ENCODE data around the gene NPFF.

The NPFF gene

GRCh38 chr12:53500142-53500775 lies 7.0 kb downstream of the NPFF start:
- Histone ChIP-seq H3K4me3 (ENCODE audit: low read length) (peak overlapping the region; percentile 95), H3K4me1 (ENCODE audit: control insufficient read depth, insufficient read depth, low read length) (peaks cover 15% of the 10 kb centered on the region), H3K9ac (ENCODE audit: low read length) (peak overlapping the region; percentile 97), H3K27ac (ENCODE audit: low read depth, low read length) (peak overlapping the region; percentile 98), H3K27me3 (ENCODE audit: control insufficient read depth, insufficient read depth, low read length) (no peaks in the 10 kb centered on the region), H3K36me3 (ENCODE audit: control insufficient read depth, insufficient read depth, low read length) (peaks cover 7% of the 10 kb centered on the region)

GRCh38 chr12:53499266-53500141 lies 7.8 kb downstream of the NPFF start, which contains the start of gene MAP3K12:
Gene MAP3K12, minus strand, starts transcription at chr12:53499458. Its CDS starts 12,067 bp downstream, at chr12:53487391.
- Histone ChIP-seq H3K9ac (ENCODE audit: low read length) (peak within 1 kb of the TSS; percentile 97), H3K4me1 (ENCODE audit: control insufficient read depth, insufficient read depth, low read length) (peaks cover 15% of the 10 kb centered on the region), H3K27ac (ENCODE audit: low read depth, low read length) (peak within 1 kb of the TSS; percentile 98), H3K36me3 (ENCODE audit: control insufficient read depth, insufficient read depth, low read length) (no peaks in the 10 kb centered on the region), H3K4me3 (ENCODE audit: low read length) (peak within 1 kb of the TSS; percentile 95), H3K27me3 (ENCODE audit: control insufficient read depth, insufficient read depth, low read length) (no peaks in the 10 kb centered on the region)

DNA sequence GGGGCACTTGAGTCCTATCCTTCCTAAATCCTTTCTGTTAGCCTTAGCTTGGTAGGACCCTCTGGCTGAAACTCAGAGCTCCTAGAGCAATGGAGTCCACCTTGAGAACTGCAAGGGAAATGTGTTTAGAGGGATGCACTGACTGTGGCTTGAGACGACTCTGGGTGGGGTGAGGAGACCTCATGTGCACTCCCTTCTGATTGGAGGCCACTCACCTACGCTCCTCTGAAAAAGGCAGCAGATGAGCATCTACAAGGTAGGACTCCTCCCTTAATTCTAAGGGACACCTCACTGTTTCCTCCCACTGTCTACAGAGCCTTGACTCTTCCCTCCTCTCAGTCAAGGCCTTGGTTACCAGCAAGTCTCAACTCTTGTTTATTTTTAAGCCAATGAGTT lies 9.1 kb downstream of the NPFF start:
- Histone ChIP-seq H3K27ac (ENCODE audit: low read depth, low read length) (no peak overlapping the region), H3K4me1 (ENCODE audit: control insufficient read depth, insufficient read depth, low read length) (peaks cover 19% of the 10 kb centered on the region), H3K9ac (ENCODE audit: low read length) (no peak overlapping the region), H3K27me3 (ENCODE audit: control insufficient read depth, insufficient read depth, low read length) (no peaks in the 10 kb centered on the region), H3K4me3 (ENCODE audit: low read length) (peak overlapping the region; percentile 67), H3K36me3 (ENCODE audit: control insufficient read depth, insufficient read depth, low read length) (no peaks in the 10 kb centered on the region)

GRCh38 chr12:53497461-53497860 lies 9.8 kb downstream of the NPFF start:
- Histone ChIP-seq H3K27me3 (ENCODE audit: control insufficient read depth, insufficient read depth, low read length) (no peaks in the 10 kb centered on the region), H3K9ac (ENCODE audit: low read length) (no peak overlapping the region), H3K4me1 (ENCODE audit: control insufficient read depth, insufficient read depth, low read length) (peaks cover 20% of the 10 kb centered on the region), H3K4me3 (ENCODE audit: low read length) (no peak overlapping the region), H3K36me3 (ENCODE audit: control insufficient read depth, insufficient read depth, low read length) (no peaks in the 10 kb centered on the region), H3K27ac (ENCODE audit: low read depth, low read length) (no peak overlapping the region)

GRCh38 chr12:53496752-53497032 lies 10.6 kb downstream of the NPFF start:
- no peak overlapping the region for H3K9ac ChIP-seq (ENCODE audit: low read length)
- H3K27ac ChIP-seq (ENCODE audit: low read depth, low read length), result no peak overlapping the region
- no peak overlapping the region for H3K4me3 ChIP-seq (ENCODE audit: low read length)

DNA sequence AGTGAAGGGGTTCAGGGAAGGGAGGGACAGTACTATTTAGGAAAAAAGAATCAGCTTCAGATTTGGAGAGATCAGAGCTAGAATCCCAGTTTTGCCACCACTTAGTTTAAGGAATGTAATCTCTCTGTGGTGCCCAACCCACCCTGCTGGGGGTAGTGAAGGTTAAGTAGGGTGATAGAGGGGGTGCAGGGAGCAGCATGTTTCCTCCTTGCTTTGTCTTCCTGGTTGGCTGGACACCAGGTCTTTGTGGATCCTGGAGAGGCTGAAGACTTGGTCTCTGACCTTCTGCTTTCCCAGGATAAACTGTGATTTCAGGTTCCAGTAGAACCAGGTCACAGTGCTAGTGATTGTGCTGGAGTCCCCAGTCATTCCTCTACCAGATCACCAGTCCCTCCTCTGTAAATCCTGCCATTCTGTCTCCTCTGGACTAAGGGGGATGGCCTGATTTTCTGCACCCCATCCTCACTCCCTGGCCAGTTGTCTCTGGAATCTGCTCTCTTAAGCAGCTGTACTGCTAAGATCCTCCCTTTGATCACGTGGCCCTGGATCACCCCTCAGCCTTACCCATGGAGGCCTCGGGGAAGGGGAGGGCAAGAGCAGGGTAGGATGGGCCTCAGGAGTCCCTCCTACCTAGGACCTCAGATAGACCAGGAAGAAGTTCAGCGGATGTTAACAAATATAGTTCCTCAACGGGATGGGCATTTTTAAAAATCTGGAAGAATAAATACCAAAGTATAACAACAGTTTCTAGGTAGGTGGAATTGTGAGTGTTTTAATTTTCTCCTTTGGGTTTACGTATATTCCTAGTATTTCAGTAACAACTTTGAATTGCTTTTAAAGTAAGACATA lies 11.2 kb downstream of the NPFF start:
- no peak overlapping the region for H3K9ac ChIP-seq (ENCODE audit: low read length)
- peaks cover 18% of the 10 kb centered on the region for H3K4me1 ChIP-seq (ENCODE audit: control insufficient read depth, insufficient read depth, low read length)
- no peak overlapping the region for H3K4me3 ChIP-seq (ENCODE audit: low read length)

More at GRCh38 chr12:53496752-53497032, 10.6 kb downstream of the NPFF start:
- Histone ChIP-seq H3K36me3 (ENCODE audit: control insufficient read depth, insufficient read depth, low read length) (no peaks in the 10 kb centered on the region), H3K27me3 (ENCODE audit: control insufficient read depth, insufficient read depth, low read length) (no peaks in the 10 kb centered on the region), H3K4me1 (ENCODE audit: control insufficient read depth, insufficient read depth, low read length) (peaks cover 20% of the 10 kb centered on the region)

DNA sequence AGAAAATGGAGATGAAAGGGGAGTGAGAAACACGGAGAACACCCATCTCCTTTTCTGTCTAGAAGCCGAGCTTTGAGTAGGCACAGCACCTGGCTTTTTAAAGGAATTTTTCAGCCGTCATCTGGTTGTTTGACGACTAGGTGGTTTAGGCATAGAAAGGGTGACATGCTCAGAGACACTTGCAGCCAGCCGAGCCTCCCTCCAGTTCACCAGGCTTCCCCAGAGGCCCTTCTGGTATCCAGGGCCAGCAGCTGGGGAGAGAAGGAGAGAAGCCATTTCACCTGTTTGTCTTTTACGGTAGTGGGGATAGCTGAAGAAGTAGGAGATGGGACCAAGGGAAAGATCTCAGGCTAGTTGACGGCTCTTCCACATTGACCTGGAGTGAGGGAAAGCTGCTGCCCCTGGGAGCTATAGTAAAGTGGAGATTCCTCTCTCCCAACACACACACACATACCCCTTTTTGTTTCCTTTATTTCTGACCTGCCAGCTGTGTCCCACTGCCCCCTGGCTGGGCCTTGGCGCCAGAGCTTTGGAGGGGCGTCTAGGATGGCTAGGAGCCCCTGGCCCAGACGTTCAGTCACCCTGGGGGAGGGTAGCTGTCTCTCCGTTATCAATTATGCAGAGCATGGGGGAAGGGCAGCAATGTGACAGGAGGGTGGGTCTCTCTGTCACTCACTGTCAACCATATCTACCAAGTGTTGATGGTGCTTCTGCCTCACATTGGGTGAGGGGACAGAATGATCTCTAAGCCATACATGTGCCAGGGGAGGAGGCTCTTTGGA lies 13.5 kb downstream of the NPFF start:
- no peaks in the 10 kb centered on the region for H3K36me3 ChIP-seq (ENCODE audit: control insufficient read depth, insufficient read depth, low read length)
- H3K9ac ChIP-seq (ENCODE audit: low read length), result peak overlapping the region; percentile 35
- peaks cover 9% of the 10 kb centered on the region for H3K4me1 ChIP-seq (ENCODE audit: control insufficient read depth, insufficient read depth, low read length)
- no peaks in the 10 kb centered on the region for H3K27me3 ChIP-seq (ENCODE audit: control insufficient read depth, insufficient read depth, low read length)
- H3K27ac ChIP-seq (ENCODE audit: low read depth, low read length), result peak overlapping the region; percentile 83
- peak overlapping the region; percentile 73 for H3K4me3 ChIP-seq (ENCODE audit: low read length)

More for the DNA sequence above, 11.2 kb downstream of the NPFF start:
- no peaks in the 10 kb centered on the region for H3K36me3 ChIP-seq (ENCODE audit: control insufficient read depth, insufficient read depth, low read length)
- H3K27ac ChIP-seq (ENCODE audit: low read depth, low read length), result no peak overlapping the region
- H3K27me3 ChIP-seq (ENCODE audit: control insufficient read depth, insufficient read depth, low read length), result no peaks in the 10 kb centered on the region

- Histone ChIP-seq H3K4me3 (ENCODE audit: low read length) (peak overlapping the region; percentile 73), H3K27me3 (ENCODE audit: control insufficient read depth, insufficient read depth, low read length) (no peaks in the 10 kb centered on the region), H3K36me3 (ENCODE audit: control insufficient read depth, insufficient read depth, low read length) (no peaks in the 10 kb centered on the region), H3K9ac (ENCODE audit: low read length) (peak overlapping the region; percentile 35), H3K4me1 (ENCODE audit: control insufficient read depth, insufficient read depth, low read length) (peaks cover 9% of the 10 kb centered on the region), H3K27ac (ENCODE audit: low read depth, low read length) (peak overlapping the region; percentile 83)
Measured at GRCh38 chr12:53492830-53493609, 14.3 kb downstream of the NPFF start.

- peak overlapping the region; percentile 73 for H3K4me3 ChIP-seq (ENCODE audit: low read length)
- H3K27ac ChIP-seq (ENCODE audit: low read depth, low read length), result peak overlapping the region; percentile 83
- H3K9ac ChIP-seq (ENCODE audit: low read length), result no peak overlapping the region
- peaks cover 9% of the 10 kb centered on the region for H3K4me1 ChIP-seq (ENCODE audit: control insufficient read depth, insufficient read depth, low read length)
- H3K27me3 ChIP-seq (ENCODE audit: control insufficient read depth, insufficient read depth, low read length), result no peaks in the 10 kb centered on the region
- no peaks in the 10 kb centered on the region for H3K36me3 ChIP-seq (ENCODE audit: control insufficient read depth, insufficient read depth, low read length)
Measured at GRCh38 chr12:53492188-53492587, 15.1 kb downstream of the NPFF start.

- H3K4me1 ChIP-seq (ENCODE audit: control insufficient read depth, insufficient read depth, low read length), result peaks cover 9% of the 10 kb centered on the region
- no peaks in the 10 kb centered on the region for H3K27me3 ChIP-seq (ENCODE audit: control insufficient read depth, insufficient read depth, low read length)
- peaks cover 12% of the 10 kb centered on the region for H3K36me3 ChIP-seq (ENCODE audit: control insufficient read depth, insufficient read depth, low read length)
- no peak overlapping the region for H3K9ac ChIP-seq (ENCODE audit: low read length)
- no peak overlapping the region for H3K27ac ChIP-seq (ENCODE audit: low read depth, low read length)
- no peak overlapping the region for H3K4me3 ChIP-seq (ENCODE audit: low read length)
Measured at GRCh38 chr12:53489242-53489864, 17.9 kb downstream of the NPFF start.

All from rectal smooth muscle tissue (tissue), 1 donor.